Stimulated activated CD4-positive, alpha-beta T cell treated with anti-CD3 and anti-CD28 coated beads, Interleukin-12 subunit alpha, Interleukin-12 subunit beta, amount 100 ng/mL, for 48 hours (primary cell): Measurements from ENCODE around the gene TBC1D8B.

Experiments used
- DNase-seq, 3 donors: peaks; one replicate each; pipeline ENCODE4 v3.0.0-alpha.2; 2020; ENCODE audit warnings: low read depth in 2 of 3, low spot score in 1 of 3

The TBC1D8B gene

DNA sequence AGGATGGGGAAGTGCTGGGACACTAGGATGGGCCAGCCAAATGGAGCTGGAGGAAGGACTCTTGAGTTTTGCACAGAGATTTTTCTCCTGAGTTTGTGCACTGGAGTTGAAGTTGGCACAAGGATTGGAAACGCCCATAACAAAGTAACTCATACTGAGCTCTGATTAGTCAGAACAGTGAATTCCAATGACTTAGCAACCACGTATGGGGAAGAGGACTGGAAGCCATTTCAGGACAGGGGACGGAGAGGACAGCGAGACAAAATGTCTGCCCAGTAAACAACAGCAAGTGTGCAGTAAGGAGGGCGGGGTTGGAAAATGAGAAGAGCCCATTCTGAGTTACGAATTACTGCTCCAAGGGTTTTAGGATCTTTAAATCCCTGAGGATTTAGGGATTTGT, 94.8 kb downstream of the TBC1D8B start:
- DNase-seq, result no peak

DNA sequence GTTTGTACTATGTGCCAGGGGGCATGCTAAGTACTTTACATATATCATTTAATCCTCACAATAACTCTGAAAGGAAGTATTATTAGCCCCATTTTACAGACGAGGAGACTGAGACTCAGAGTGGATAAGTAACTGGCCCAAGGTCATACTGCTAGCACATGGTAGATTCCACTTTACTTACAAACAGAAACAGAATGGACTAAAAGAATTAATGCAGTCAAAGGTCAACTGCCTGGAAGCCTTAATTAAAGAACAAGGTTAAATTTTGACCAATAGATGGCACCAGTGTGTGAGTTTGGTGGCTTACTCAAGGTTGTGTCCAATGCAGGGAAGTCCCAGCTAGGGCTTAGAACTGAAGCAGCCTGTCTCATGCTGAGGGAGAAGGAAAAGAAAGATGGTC, 96.0 kb downstream of the TBC1D8B start:
- DNase-seq, result no peak

DNA sequence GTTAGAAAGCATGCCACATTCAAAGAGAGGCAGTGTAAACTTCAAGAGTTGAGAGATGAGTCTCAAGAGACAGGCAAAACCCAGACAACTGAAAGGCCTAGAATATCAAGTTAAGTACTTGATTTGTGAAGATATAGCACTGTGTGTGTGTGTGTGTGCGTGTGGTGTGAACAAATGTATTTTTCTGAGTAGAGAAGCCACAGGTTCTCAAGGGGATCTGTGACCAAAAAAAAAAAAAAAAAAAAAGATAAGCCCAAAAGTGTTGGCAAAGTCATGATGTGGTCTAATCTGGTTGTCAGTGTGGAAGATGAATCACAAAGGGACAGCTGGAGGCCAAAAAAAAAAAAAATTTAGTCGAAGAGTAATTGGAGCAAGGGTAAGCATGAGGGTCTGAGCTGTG, 96.8 kb downstream of the TBC1D8B start:
- DNase-seq, result no peak

DNA sequence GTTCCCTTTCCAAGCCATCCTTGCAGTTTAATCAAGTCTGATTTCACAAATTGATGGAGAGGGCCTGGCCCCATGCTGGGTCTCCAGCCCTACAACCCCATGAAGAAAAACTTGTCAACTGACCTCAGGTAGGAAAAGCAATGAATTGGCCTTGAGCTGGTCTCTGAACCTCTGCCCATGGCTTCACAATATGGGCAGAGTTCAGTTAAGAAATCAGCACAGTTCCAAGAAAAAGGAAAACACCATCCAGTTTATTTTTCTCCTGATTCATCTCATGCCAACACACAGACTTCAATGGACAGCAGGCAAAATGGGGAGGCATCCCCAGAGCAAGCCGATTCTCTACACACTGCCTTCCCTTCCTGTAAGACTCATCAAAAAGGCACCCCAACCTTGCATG, 97.4 kb downstream of the TBC1D8B start:
- no peak for DNase-seq

DNA sequence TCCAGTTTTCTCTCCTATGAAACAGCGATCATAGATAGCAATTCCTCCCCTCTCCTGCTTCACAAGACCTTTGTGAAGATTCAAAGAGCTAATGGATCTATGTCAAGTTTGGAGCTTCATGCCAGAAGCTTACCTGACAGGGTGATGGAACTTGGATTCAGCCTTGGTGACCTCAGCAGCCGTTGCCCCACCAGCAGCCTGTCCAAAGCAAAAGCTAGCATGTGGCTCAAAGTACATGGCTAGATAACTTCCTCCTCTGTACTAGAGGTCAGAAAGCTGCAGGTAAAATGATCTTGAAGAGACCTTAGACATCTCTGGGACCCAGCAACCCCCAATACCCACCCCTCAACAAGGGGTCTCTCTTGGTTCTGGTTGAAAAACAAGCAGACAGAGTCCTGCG, 98.9 kb downstream of the TBC1D8B start:
- no peak for DNase-seq

DNA sequence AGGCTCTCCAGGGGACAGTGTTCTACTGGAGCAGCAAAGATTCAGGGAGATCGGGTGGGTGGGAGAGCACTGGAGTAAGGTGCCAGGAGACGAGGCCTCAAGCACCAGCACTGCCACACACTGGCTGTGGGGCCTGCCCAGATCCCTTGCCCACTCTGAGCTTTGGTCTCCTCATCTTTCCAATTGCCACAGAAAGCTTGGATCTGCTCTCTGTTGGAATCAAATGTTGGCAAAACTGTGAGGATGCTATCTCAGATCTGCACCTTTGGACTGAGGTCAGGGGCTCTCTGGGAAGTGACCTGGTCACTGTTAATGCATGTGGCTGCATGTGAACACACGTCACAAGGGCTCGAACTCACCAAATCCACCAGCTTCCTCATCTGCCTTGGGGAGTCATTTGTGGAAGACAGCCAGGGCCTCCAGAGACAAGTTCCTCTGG, 99.3 kb downstream of the TBC1D8B start:
- no peak for DNase-seq

DNA sequence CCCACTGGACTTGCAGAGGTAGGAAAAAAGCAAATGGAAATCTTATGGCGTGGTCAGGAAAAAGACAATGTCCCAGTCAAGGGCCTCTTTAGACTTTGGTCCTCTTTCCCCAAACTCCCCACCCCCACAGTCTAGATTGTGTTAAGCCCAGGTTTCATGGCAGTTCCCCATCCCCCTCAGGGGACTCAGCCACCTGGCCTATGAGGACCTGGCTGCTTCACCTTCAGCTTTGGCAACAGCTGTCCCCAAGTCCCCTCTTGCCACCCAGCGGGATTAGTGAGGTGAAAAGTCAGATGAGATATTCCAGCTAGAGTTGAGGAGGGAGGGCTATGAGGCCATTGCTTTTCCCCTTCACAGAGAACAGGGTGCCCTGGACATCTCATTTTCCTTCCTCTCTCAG, 100.2 kb downstream of the TBC1D8B start:
- no peak for DNase-seq

DNA sequence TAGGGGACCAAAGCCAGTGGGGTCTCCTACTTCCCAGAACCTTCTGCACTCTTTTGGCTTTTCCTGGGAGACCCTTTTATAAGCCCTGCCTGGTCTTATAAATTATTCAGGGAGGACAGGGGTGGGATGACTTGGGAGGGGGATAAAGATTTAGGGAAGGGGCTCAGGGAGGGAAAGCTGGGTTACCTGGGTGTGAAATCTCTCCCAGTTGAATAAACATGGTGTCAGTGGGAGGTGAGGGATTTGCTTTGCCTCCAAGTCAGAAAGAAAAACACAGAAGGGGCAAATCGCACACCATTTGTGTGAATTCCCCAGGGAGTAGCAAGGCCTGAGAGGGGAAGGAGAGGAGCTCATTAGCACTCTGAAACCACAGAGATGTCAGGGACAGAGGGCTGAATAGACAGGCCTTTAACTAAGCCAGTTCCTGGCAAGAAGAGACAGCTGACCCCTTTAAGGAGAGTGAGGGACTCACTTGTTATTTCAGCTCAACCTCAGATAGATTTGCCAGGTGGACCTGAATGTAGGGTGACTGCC, 100.9 kb downstream of the TBC1D8B start, which contains the start of gene RIPPLY1:
Gene RIPPLY1, minus strand, starts transcription at position 51 of the 534 bp plus-strand sequence. CDS start 54 bp downstream, outside the sequence.
- no peak for DNase-seq

DNA sequence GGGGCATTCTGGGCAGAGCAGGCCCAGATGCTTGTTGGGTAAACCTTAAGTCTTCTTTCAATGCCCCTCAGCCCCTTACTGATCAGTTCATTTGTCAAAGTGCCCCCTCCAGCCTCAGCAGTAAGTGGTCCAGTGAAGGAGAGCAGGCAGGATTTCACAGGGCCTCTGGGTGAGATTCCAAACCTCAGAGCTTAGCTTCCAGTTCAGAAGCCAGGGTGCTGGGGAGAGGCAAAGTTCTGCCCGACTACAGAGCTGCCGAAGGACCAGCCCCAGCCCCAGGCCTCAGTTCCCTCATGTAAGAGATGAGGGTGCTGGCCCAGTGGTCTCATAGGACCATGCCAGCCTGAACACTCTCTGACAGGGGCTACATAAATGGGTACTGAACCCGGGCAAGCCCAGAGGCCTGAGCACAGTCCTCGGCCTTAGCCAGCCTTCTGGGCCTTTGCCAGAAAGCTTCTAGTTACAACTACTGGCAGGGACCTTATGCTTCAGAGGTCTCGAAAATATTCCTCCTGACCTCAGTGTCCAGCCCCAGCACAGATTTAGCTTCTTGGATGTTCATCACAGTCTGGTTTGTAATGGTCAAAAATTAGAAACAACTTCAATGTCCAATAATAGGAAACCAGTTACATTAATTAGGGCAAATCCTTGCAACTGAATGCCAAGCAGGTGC, 101.5 kb downstream of the TBC1D8B start:
- DNase-seq, result no peak

DNA sequence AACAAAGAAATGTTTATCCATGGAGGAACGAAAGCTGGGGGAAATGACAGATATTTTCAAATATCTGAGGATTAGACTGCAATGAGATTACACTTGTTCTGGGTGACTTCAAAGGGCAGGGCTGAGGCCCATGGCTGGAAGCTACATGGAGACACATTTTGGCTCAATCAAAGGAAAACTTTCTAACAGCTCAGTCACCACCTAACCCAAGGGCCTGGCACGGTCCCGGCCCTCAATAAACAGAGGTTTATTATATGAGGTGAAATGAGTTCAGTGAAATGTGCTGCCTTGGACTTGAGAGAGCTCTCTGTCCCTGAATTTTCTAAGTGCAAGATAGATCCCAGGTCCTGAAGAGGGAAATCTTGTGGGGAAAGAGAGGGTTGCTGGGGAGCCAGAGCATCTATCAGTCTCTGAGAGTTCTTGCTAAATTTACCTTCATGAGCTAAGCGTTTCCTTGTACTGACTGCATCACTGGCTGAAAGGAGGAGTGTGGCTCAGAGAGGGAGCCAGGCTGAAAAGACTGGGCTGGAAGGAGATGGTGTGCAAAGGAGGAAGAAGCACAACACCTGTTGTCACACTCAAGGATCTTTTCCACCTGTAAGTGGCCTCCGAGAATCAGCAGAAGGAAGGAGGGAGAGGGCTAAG, 102.7 kb downstream of the TBC1D8B start:
- no peak for DNase-seq

DNA sequence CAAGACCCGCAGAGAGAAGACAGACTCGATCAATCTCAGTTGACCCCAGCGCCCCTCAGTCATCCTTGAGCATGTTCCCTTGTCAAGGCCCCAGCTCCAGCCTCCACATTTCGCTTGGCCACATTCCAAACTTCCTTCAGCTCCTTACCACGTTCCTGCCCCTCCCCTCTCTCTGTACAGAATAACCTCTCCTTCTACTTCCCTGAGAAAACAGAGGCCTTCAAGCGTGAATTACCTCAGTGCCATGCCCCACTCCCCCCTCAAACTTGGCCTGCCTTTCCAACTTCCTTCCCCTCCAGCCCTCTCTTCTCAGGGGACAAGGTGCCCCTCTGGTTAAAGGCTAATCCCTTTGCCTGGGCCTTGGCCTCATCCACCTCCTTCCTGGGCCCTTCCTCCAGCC, 103.9 kb downstream of the TBC1D8B start:
- no peak for DNase-seq

DNA sequence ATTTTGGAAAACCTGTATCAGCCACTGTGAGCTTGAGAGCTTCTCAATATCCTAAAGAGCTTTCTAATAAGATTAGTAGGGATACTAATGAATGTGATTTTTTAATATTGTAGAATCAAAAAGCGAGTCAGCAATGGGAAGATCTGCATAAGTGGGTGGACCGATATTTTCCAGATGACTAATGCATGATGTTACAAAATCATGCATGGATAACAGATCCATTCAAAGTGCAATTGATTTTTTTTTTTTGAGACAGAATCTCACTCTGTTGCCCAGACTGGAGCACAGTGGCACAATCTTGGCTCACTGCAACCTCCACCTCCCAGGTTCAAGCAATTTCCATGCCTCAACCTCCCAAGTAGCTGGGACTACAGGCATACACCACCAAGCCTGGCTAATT, 110.4 kb downstream of the TBC1D8B start:
- DNase-seq, result no peak

DNA sequence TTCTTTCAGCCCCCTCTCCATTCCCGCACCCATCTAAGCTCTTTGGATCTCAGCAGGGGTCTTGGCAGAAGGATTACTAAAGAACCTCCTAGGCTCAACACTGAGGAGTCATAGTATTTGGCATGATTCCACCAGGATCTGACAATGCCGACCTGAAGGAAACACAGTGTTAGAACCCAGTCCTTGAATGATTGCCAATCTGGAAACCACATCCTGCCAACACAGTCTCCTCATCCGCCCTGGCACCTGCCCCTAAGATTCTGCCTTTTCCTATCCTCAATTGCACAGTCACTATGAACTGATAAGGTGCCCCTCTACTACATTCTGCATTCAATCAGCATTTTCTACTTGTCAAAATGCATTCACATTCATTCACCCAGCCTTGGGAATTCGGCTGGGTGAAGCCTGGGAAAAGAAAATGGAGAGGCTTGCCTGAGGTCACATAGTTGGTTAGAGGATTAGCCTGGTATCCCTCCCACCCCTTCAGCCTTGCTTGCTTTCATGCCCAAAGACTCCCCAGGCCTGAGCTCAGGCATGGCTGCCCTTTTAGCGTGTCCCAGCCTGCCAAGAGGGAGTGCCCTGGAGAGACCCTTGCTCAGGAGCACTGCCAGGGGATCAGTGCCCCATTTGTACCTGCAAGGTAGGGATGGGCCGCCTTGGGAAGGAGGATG, 115.5 kb downstream of the TBC1D8B start:
- no peak for DNase-seq

DNA sequence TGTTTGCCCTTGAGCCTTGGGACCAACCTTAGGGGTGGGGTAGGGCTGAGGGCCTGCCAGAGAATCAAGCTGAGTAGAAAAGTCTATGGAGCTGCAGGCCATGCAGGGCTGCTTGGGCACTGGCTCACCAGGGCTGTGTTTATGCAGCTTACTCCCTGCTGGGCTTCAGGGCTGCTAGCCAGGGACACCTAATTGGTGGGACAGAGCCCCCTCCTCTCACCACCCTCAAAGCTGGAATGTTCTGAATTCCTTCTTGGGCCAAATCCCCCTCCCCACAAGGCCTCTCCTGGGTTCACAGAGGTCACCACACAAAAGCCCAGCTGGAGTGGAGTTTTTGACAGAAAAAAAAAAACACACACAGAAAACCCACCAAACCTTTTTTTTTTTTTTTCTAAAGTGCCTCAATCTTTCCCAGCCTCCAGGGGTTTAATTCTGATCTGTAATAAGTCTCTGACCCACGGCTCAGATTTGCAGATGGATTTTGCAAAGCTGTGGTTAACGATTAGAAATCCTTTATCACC, 117.5 kb downstream of the TBC1D8B start, which contains the start of gene CLDN2:
Gene CLDN2, plus strand, starts transcription at position 471 of the 521 bp plus-strand sequence. CDS start 7,827 bp downstream, outside the sequence.
- DNase-seq, result no peak

DNA sequence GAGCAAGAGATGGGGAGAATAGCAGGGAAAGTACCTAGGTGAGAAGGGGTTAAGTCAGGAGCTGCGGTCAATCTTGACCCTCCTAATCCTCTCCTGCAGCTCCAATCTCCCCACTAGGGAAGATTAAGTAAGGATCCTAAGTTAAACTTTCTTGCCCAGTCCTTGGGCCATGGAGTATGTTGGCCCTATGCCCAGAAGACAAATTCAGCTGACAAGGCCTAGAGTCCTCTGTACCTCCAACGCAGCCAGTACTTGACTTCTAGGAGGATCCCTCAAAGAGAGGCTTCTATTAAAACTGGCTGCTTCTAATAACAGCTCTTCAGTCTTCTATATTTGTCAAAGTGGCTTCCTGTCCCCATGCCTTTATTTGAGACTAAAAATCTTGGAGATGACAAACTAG, 119.2 kb downstream of the TBC1D8B start:
- DNase-seq, result no peak
